Activated CD8-positive, alpha-beta memory T cell treated with anti-CD3 and anti-CD28 coated beads, Interleukin-2, amount 50 U/mL, for 1 hour (primary cell): ENCODE measurements around the gene SLC39A11.

Experiments used
- DNase-seq: peaks from one replicate; pipeline ENCODE4 v3.0.0-alpha.2; 2020; ENCODE audit errors: extremely low read depth

Gene SLC39A11

DNA sequence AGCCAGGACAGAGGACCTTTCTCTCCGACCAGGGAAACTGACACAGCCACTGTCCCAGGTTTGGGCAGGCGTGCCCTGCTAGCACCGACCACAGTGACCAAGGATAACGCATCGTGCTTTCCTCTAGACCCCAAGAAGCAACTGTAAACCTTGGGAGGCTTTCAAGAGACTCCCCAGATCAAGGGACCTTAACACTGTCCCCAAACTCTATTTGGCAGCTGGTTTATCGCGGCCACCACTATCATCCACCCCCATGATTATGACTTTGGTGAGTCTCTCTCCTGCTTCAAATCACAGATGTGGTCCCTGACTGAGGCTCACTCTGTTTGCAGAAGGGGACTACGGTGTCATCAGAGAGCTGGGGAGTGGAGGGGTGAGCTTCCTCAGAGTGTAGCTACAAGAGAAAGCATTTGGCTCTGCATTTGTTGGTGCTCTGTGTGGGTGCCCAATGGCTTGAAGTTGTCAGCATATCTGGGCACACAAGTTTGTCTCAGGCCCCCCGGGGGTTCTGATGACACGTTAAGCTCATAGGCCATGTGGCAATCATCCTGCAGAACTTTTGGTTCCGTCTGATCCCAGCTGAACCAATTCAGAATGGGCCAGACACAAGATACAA is 408.0 kb downstream of the SLC39A11 start:
- no peak for DNase-seq

DNA sequence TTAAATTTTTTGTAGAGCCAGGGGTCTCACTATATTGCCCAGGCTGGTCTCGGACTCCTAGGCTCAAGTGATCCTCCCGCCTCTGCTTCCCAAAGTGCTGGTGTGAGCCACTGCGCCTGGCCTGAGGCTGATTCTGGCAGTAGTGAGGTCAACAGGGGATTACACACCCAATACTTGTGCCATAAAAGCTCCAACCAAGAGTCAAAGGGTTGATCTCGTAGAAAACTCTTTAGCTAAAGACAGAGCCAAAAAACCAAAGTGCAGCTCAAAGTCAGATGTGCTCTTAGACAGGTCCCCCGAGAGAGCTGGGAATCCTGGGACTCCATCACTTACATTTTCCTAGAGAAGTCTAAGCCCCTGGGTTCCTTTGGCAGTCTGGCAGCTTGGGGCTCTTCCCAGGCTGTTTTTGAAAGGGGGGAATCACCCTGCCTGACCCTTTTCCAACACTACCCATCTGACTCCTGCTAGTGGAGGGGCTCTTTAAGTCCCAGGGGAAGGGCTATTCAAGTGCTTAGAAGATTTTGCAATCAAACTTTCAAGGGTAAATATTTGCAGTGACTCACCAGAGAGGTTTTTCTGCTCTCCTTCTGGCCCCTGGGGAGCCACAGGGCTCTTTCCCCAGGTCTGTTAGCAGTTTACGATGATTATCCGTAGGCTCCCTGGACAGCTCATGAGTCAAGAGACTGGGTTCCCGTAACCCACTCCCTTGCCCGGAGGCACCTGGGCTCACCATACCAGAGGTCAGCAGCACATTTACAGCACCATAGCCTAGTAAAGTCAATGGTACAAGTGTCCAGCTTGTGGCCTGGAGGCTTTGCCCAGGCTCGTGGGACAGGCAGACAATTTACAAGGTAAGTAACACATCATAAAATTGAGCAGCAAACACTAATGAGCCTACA is 408.7 kb downstream of the SLC39A11 start:
- no peak for DNase-seq

DNA sequence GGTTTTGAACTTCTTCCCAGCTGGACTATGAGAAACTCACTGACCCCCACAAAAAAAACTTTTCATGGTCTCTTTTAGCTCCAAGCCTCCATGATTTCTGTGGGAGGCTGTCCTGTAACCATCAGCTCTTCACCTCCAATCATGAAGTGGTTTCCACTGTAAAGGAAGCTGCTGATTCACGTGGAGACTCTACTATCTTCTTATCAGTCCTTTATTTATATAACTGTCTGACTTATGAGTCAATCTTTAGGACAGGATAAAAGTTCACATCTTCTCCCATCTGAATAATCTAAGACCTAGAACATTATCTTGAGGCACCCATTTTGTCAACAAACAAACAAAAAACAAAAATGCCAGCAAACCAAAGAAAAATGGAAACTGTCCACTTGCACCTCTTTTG is 409.9 kb downstream of the SLC39A11 start:
- no peak for DNase-seq

DNA sequence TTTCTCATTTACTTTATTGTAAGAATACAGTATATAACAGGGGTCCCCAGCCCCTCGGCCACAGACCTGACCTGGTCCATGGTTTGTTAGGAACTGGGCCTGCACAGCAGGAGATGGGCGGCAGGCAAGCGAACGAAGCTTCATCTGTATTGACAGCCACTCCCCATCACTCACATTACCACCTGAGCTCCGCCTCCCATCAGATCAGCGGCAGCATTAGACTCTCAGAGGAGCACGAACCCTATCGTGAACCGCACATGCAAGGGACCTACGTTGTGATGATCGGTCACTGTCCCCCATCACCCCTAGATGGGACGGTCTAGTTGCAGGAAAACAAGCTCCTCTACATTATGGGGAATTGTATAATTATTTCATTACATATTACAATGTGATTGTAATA is 410.6 kb downstream of the SLC39A11 start:
- DNase-seq = no peak

DNA sequence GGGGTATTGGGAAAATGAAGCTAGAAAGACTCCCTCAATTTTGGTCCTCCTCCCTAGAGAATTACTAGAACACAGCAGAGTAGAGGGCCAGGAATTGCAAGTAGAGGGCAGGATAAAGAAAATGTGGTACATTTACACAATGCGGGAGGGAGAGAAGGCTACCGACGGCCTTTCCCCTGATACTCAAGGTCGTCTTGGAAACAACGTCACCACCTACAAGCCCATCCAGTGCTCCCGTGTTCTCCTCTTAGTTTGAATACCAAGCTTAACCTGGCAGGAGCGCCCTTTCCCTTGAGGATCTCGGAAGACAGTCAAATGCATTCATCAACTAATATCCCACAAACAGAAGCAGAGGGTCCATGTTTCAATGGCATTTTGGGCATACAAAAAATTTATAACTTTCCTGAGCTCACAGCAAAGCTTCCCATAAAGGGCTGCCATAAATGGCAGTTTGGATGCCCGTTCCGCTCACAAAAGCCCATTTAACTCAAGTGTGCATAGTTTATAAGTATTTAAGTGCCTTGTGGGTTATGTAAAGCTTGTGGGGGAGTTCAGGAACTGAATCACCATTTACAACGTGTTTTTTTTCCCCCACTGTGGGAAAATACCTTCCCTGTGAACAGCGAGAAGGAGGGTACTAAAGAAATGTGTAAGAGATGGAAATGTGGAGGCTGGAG is 414.6 kb downstream of the SLC39A11 start:
- no peak for DNase-seq

DNA sequence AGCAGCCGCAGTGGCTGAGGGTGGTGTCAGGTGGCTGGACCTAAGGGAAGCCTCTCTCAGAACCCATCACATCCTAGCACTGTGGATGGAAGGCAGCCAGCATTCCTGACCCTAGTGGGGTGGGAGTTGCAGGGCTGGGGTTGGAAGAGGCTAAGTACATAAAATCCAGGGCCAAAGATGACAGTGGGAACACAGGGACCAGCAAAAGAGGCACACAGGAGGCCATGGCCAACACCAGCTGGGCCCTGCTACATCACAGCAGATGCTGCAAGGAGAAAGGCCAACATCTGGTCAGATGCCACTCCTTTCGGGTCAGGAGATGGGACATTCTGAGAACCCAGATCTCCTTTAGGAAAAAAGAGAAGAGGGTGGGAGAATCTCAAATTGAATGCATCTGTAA is 415.4 kb downstream of the SLC39A11 start:
- no peak for DNase-seq

DNA sequence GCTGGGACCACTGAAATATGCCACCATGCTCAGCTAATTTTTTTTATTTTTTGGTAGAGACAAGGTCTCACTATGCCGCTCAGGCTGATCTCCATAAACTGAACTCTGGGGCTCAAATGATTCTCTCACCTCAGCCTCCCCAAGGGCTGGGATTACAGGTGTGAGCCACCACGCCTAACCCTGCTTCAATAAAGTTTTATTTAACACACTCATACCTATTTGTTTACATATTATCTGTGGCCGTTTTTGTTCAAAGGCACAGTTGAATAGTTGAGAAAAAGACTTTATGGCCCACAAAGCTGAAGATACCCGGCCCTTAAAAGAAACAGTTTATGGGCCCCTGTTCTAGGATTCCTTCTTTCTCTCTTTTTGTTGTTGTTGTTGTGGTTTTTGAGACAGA is 419.8 kb downstream of the SLC39A11 start:
- no peak for DNase-seq

DNA sequence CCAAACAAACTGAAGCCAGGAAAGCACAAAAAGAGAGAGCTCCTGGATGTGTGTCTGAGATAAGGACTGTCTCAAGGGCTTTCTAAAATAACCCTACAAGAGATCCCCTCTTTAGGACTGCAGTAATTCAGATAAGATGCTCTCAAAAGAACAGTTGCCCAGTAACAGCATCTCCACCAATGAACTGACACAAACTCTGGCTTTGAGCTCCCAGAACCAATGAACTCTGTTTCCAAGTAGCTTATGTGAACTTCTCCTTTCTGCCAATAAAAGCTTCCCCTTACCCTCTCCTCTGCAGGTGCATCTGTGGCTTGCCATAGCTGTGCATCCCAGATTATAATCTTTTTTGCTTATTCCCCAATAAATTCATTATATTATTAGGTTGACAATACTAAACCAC is 421.5 kb downstream of the SLC39A11 start:
- DNase-seq = no peak

DNA sequence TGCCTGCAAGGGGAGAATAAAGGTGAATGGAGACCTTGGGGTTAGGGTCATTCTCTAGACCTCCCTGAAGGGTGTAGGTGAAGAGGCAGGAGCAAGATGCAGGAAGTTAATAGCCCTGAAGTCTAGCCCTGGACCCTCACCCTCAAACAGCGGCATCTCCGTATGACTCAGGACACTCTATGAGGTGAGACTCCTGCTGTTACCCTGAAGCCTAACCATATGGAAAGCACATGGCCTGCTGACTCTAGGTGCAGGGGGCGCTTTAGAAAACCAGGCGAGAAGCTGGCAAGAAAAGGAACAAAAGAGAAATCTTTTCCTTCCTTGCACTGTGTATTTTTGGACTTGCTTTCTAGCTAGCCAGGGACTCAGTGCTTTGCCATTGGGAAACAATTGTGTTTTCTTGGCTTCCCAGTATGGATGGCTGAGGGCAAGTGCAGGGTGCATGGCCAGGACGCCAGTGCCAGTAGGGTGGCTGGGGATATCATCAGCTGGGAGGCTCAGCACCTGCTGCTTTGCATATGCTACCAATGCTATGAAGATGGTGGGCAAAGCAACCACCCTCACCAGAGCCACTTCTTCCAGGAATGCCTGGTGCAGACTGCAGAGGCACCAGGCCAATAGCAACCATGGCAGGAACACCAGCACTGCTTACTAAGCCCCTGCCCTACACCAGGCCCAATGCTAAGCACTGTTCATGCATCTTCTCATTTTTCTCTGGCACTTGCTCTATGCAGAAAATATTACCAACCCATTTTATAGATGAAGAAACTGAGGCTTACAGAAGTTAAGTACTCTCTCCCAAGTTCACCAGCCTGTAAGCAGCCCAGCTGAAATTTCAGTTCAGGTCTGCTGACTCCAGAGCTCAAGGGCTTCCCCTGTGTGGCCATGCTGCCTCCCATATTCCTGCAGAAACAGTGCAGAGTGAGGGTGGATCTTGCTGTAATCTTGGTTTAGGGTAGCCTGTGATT is 425.1 kb downstream of the SLC39A11 start:
- no peak for DNase-seq

DNA sequence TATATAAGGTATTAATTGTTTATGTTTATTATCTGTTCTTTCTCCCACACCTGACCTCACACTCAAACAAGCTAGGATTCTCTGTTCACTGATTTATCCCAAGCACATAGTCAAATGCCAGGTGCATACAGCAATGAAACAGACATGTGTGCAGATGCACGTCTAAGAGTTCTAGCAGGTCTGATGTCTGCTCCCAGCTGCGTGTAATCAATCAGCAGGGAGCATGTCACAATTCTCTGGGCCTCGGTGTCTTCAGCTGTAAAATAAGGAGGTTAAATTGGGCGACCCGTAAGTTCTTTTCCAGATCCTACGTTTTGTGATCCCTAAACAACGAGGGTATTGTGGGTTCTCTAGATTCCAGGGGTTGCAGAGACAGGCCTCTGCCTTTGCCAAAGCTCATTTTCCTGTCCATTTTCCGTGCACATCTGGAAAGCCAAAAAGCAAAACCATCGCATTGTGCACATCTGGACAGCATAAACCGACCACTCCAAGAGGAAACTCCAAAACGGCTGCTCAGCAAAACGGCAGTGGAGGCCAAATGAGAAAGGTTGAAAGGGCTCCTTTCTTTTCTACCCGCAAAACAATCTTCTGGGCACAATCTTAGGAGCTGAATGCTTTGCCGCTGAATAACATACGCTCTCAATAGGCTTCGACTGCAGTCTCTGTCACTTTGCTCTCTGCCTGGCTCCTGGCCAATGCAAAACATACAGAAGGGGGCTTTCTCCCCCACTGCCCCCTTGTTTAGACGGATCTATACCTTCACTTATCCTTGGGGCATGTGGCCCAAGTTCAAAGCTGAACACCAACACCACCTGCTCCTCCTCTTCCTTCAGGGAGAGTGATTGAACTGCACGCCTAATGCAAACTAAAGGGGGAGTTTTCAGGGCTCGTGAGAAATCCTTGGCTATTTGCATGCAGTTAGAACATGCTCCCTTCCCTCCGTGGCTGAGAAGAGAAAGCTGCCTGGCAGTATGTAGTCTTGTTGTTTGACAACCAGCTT is 426.3 kb downstream of the SLC39A11 start:
- no peak for DNase-seq

DNA sequence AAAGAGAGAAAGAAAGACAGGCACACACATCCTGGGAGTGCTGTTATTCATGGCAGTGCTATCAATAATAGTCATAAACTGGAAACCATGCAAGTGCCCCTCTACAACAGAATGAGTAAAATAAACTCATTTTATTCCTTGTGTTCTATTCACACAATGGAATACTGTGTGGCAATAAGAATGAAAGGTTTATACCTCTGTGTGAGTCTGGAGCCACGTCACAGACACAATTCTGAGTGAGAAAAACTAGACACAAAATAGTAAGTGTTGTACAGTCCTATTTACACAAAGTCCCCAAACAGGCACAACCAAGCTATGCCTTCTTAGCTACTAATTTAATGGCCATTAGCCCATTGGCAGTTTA is 429.7 kb downstream of the SLC39A11 start:
- DNase-seq = no peak

DNA sequence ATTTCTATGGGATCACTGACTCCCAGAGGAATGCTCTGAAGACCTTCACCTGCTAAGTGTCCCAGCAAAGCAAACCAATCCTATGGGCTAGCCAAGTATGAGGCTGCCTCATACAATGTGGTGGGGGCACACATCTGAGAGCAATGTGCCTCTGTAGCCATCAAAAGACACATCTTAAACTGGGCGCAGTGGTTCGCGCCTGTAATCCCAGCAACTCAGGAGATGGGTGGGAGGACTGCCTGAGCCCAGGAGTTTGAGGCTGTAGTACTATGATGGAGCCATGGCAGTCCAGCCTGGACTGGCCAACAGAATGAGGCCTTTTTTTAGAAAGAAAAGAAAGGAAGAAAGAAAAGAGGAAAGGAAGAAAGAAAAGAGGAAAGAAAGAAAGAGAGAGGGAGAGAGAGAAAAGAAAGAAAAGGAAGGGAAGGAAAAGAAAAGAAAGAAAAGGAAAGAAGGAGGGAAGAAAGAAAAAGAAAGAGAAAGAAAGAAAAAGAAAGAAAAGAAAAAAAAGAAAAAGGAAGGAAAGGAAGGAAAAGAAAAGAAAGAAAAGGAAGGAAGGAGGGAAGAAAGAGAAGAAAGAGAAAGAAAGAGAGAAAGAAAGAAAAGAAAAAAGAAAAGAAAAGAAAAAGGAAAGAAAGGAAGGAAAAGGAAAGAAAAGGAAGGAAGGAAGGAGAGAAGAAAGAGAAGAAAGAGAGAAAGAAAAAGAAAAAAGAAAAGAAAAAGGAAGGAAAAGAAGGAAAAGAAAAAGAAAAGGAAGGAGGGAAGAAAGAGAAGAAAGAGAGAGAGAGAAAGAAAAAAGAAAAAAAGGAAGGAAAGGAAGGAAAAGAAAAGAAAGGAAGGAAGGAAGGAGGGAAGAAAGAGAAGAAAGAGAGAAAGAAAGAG is 430.3 kb downstream of the SLC39A11 start:
- no peak for DNase-seq

DNA sequence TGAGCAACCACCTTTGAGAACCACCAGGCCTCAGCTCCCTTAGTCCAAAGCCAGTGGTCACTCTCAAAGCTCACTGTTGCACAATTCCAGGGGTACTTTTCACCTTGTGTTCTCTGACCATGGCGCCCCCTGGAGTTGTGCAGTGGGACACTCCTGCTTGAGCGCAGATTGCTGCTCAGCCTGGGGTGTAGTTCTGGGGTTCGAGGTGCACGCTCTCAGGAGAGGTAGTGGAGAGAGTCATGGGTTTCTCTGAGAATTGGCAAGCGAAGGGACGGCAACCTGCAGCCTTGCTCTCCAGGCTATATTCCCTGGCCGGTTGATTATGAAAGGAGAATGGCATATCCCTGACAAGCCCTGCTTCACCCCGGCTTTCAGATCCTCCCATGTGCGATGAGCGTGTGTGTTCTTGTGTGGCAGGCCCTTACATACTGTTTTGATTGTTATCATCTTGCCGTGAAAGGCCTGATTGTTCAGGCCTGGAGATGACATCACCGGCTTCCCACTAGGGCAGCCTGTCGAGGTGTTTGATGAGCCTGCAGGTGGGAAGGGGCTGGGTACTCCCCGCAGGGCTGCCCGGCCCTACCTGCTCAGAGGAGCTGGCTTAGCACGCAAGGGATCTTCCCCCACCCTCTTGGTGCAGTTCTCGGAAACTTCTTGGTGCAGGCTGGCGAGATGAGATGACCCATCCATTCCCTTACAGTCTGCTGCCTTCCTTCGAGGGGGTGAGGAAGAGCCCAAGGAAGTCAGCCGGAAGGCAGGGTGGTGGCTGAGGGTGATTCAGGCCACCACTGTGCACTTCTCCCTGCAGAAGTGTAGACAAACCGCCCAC is 431.2 kb downstream of the SLC39A11 start:
- DNase-seq = no peak

DNA sequence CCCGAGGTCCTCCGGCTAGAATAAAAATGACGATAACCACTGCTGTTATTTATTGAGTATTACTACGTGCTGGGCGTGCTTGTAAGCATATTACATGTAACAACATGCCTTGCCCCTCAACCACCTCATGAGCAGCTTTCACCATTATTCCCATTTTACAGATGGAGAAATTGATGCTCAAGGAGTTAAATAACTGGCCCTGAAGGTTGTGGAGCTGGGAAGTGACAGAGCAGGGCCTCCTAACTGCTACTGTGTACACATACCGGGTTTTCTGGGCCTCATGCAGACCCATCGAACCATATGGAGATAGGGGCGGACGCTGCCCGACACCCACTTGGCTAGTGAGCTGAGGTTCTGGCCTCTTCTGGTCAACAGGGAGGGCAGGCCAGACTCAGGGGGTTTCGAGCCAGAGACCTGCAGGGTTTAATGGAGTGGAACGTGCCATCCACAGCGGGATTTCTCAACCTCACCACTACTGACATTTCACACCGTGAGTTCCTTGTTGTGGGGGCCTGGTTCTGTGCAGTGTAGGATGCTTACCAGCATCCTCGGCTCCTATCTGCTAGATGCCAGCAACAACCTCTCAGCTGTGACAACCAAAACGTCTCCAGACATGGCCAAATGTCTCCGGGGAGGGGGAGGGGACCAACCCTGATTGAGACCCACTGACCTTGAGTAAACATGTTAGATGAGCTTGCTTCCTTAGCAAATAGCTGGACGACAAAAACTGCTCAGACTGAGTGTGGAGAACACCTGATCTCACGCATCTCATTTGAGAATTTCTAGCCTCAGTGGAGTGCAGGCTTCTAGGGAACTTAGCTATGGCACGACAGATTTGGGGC is 432.0 kb downstream of the SLC39A11 start:
- DNase-seq = no peak

DNA sequence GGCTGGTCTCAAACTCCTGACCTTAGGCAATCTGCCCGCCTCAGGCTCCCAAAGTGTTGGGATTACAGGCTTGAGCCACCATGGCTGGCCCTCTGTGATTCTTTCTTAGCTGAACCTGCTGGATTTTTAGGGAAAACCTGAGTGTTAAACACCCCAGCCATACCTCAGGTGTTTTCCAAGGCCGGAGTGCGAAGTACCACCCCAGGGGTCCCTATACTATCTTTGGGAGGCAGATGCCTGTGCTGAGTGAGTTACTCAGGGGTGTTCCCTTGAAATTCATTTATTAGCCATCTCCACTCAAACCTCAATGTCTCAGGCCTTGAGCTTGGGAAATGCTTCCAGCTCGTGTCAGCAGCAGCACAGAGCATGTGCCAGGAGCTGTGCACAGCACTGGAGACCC is 432.7 kb downstream of the SLC39A11 start:
- no peak for DNase-seq

DNA sequence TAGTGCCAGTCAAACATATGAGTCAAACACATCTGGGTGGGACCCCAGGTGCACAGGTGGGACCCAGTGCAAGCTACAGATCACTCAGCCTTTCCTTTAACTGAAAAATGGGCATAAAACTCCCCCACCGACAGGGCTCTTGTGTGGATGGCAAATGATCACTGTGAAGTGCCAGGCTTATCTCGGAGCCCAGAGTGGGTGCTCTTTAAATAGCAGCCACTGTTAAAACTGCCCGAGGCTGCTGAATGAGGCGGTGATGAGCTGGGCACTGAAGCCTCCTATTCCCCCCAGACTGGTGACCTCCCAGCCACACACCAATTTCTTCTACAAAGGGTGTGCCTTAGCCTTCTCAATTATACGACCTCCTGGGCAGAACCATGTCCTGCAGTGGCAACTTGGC is 433.8 kb downstream of the SLC39A11 start:
- DNase-seq = no peak

DNA sequence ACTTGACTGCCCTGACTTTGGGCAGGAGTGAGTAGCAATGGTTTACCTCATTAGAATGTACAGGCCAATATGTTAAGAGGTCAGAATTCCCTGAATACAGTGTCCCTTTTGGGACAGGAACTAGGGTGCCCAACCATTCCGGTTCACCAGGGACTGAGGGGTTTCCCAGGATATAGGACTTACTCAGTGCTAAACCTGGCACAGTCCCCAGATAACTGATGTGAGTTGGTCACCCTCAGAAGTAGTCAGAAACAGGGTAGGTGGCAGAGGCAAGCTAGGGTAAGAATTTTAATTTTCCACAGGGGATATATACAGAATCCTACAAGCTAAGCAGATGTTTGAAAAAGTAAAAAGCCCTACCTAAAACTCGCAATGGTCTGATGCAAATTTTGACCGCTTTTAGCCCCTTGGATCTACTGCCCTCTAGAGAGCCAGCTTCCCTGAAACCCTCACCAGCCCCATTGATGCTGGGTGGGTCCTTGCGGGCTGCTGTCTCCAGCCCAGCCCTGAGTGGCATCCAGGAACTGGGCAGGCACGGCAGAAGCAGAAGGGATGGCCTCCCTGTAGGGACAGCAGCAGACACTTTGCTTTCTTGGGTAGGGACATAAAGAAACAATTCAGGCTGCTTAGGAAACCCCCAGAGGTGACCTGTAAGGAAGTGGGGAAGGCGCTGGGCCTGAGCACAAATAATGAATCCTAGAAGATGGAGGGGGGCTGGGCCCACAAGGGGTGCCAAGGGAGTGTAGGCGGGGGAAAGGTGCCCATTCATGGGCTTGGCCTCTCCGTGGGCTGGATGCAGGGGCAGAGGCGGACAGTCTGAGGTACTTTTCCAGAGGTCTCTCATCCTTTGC is 434.8 kb downstream of the SLC39A11 start:
- no peak for DNase-seq
